ENCODE measurements around the gene PPP1R3E. TPM values are rescaled to one million over a fixed set of nuclear protein-coding genes. Genes with fewer than 3 reads are reported as not detected.
A peak's percentile ranks its signal among the peaks of the same experiment; 100 is the strongest.
"Not testable (repeated sequence)": the region's sequence is repeated elsewhere in the genome, so short reads cannot be mapped to it uniquely, and the experiment has no call there.

PPP1R3E gene
- total RNA-seq, 2 donors from 2014 or later: 7.6 to 12.6 TPM

DNA sequence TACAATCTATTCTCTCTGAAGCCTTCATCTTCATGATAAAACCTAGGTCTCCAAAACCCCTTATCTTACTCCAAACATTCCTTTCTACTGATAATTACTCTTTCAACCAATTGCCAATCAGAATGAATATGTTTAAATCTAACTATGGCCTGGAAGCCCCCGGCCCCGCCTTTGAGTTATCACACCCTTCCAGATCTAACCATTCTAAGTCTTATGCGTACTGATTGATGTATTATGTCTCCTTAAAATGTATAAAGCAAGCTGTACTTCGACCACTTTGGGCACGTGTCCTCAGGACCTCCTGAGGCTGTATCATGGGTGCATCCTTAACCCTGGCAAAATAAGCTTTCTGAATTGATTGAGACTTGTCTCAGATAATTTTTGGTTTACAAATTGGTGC is 33.0 kb upstream of the PPP1R3E start:
- peak; percentile 3 for DNase-seq
- intact Hi-C loops (cut with DNase I): no loop called here
- no peaks in the 10 kb centered on the region for H3K27me3 ChIP-seq
- TF ChIP-seq, protein P1, sequence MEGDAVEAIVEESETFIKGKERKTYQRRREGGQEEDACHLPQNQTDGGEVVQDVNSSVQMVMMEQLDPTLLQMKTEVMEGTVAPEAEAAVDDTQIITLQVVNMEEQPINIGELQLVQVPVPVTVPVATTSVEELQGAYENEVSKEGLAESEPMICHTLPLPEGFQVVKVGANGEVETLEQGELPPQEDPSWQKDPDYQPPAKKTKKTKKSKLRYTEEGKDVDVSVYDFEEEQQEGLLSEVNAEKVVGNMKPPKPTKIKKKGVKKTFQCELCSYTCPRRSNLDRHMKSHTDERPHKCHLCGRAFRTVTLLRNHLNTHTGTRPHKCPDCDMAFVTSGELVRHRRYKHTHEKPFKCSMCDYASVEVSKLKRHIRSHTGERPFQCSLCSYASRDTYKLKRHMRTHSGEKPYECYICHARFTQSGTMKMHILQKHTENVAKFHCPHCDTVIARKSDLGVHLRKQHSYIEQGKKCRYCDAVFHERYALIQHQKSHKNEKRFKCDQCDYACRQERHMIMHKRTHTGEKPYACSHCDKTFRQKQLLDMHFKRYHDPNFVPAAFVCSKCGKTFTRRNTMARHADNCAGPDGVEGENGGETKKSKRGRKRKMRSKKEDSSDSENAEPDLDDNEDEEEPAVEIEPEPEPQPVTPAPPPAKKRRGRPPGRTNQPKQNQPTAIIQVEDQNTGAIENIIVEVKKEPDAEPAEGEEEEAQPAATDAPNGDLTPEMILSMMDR (IDR thresholded peaks at IDR 0.05): no peak
- H3K4me3 ChIP-seq: no peak overlapping the region
- no peak overlapping the region for H3K27ac ChIP-seq
- no peaks in the 10 kb centered on the region for H3K4me1 ChIP-seq
- no peak overlapping the region for H3K9ac ChIP-seq (ENCODE audit: low read depth in 2 of 2, low read length in 2 of 2)
- H3K9me3 ChIP-seq: no peaks in the 10 kb centered on the region
- no peaks in the 10 kb centered on the region for H3K36me3 ChIP-seq

GRCh38 chr14:23327947-23328744 is 25.5 kb upstream of the PPP1R3E start:
- H3K36me3 ChIP-seq: peaks cover 10% of the 10 kb centered on the region
- intact Hi-C loops (cut with DNase I): loop anchor here (5.0 to 10.0 kb wide), 4 partner anchors 54 to 147 kb away; no protein-coding TSS in a partner anchor

DNA sequence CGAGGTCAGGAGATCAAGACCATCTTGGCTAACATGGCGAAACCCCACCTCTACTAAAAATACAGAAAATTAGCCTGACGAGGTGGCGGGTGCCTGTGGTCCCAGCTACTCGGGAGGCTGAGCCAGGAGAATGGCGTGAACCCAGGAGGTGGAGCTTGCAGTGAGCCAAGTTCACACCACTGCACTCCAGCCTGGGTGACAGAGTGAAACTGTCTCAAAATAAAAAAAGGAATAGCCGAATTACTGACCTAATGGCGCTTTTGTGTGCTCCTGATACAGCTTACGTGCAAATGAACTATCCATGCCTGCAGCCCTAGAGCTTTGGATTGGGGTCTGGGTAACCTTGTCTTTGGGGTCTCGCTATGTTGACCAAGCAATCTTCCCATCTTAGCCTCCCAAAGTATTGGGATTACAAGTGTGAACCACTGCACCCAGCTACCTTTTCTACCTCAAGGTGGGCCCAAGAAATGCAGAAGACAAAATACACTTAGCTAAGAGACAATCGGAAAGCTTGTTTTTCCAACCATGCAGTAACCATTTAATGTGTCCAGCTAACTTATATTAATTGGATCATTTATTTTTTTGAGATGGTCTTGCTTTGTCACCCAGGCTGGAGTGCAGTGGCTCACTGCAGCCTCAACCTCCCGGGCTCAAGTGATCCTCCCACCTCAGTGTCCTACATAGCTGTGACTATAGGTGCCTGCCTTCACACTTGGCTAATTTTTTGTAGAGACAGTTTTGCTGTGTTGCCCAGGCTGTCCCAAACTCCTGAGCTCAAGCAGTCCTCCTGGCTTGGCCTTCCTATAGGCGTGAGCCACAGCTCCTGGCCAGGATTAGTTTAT is 24.1 kb upstream of the PPP1R3E start:
- TF ChIP-seq, protein P1 (IDR thresholded peaks at IDR 0.05): no peak

More at GRCh38 chr14:23327947-23328744, 25.5 kb upstream of the PPP1R3E start:
- Histone ChIP-seq H3K27ac (no peak overlapping the region), H3K9me3 (no peaks in the 10 kb centered on the region), H3K4me1 (no peaks in the 10 kb centered on the region), H3K27me3 (no peaks in the 10 kb centered on the region), H3K9ac (ENCODE audit: low read depth in 2 of 2, low read length in 2 of 2) (no peak overlapping the region), H3K4me3 (no peak overlapping the region)
- DNase-seq: peak; percentile 79
- TF ChIP-seq, protein P1 (IDR thresholded peaks at IDR 0.05): peak; percentile 90

GRCh38 chr14:23325746-23326145 is 23.1 kb upstream of the PPP1R3E start:
- H3K4me3 ChIP-seq; H3K4me1 ChIP-seq; H3K9ac ChIP-seq (ENCODE audit: low read depth in 2 of 2, low read length in 2 of 2); DNase-seq; H3K27ac ChIP-seq; H3K9me3 ChIP-seq; H3K27me3 ChIP-seq: not testable (repeated sequence)
- peaks cover 10% of the 10 kb centered on the region for H3K36me3 ChIP-seq
- intact Hi-C loops (cut with DNase I): loop anchor here (5.0 to 10.0 kb wide), 4 partner anchors 57 to 149 kb away; no protein-coding TSS in a partner anchor

More for the DNA sequence above, 24.1 kb upstream of the PPP1R3E start:
- intact Hi-C loops (cut with DNase I): loop anchor here (5.0 to 10.0 kb wide), 4 partner anchors 56 to 148 kb away; no protein-coding TSS in a partner anchor
- H3K9ac ChIP-seq (ENCODE audit: low read depth in 2 of 2, low read length in 2 of 2): no peak overlapping the region
- H3K4me3 ChIP-seq: no peak overlapping the region
- H3K9me3 ChIP-seq: no peaks in the 10 kb centered on the region
- peaks cover 10% of the 10 kb centered on the region for H3K36me3 ChIP-seq
- H3K27ac ChIP-seq: no peak overlapping the region
- H3K4me1 ChIP-seq: no peaks in the 10 kb centered on the region
- H3K27me3 ChIP-seq: no peaks in the 10 kb centered on the region
- DNase-seq: no peak

DNA sequence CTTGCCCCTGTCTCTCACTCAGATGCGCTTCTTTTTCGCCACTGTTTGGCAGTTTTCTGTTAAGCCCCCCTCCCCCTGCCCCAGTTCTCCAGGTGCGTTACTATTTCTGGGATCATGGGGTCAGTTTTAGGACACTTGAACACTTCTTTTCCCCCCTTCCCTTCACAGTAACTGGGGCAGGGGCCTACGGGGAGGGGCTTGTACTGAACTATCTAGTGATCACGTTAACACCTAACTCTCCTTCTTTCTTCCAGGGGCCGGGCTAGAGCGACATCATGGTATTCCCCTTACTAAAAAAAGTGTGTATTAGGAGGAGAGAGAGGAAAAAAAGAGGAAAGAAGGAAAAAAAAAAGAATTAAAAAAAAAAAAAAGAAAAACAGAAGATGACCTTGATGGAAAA is 22.3 kb upstream of the PPP1R3E start:
- Histone ChIP-seq H3K27ac (no peak overlapping the region), H3K27me3 (no peaks in the 10 kb centered on the region), H3K36me3 (peaks cover 10% of the 10 kb centered on the region), H3K9ac (ENCODE audit: low read depth in 2 of 2, low read length in 2 of 2) (no peak overlapping the region), H3K4me3 (no peak overlapping the region), H3K4me1 (no peaks in the 10 kb centered on the region), H3K9me3 (no peaks in the 10 kb centered on the region)
- intact Hi-C loops (cut with DNase I): loop anchor here (5.0 to 10.0 kb wide), 4 partner anchors 57 to 150 kb away; no protein-coding TSS in a partner anchor
- TF ChIP-seq, protein P1 (IDR thresholded peaks at IDR 0.05): no peak
- no peak for DNase-seq
